HG02970 (cell line): ENCODE results near the gene RPS14.
"Not testable (repeated sequence)": the region's sequence is repeated elsewhere in the genome, so short reads cannot be mapped to it uniquely, and the experiment has no call there.

ENCODE experiments used
- ATAC-seq: cut with Tn5 transposase; IDR thresholded peaks from one replicate; pipeline ENCODE4 v1.9.1; 2021; ENCODE audit warnings: mild to moderate bottlenecking, moderate library complexity, moderate number of reproducible peaks; ENCODE audit not compliant: unreplicated experiment, low FRiP score

The RPS14 gene

GRCh38 chr5:150481972-150482406, 32.5 kb upstream of the RPS14 start:
- ATAC-seq = no peak

- no peak for ATAC-seq
Observed at GRCh38 chr5:150481708-150481965, 32.1 kb upstream of the RPS14 start.

GRCh38 chr5:150479416-150479815, 29.9 kb upstream of the RPS14 start:
- ATAC-seq = no peak

- ATAC-seq = not testable (repeated sequence)
Observed at GRCh38 chr5:150476568-150476967, 27.0 kb upstream of the RPS14 start.

GRCh38 chr5:150473673-150474358, 24.3 kb upstream of the RPS14 start:
- no peak for ATAC-seq

- no peak for ATAC-seq
Observed at GRCh38 chr5:150469718-150470469, 20.4 kb upstream of the RPS14 start.

- no peak for ATAC-seq
Observed at GRCh38 chr5:150468206-150468605, 18.7 kb upstream of the RPS14 start.

GRCh38 chr5:150465927-150466326, 16.4 kb upstream of the RPS14 start:
- ATAC-seq = no peak

- no peak for ATAC-seq
Observed at GRCh38 chr5:150464554-150465012, 15.0 kb upstream of the RPS14 start.

- peak; percentile 56 for ATAC-seq
Observed at GRCh38 chr5:150461231-150461630, 11.7 kb upstream of the RPS14 start.

GRCh38 chr5:150460781-150461180, 11.2 kb upstream of the RPS14 start:
- no peak for ATAC-seq

- peak; percentile 44 for ATAC-seq
Observed at GRCh38 chr5:150458802-150459557, 9.4 kb upstream of the RPS14 start.

GRCh38 chr5:150457562-150458240, 8.2 kb upstream of the RPS14 start:
- ATAC-seq = no peak

- ATAC-seq = no peak
Observed at GRCh38 chr5:150457121-150457520, 7.6 kb upstream of the RPS14 start.

GRCh38 chr5:150454492-150455229, 5.1 kb upstream of the RPS14 start:
- no peak for ATAC-seq

GRCh38 chr5:150454027-150454426, 4.5 kb upstream of the RPS14 start:
- ATAC-seq = not testable (repeated sequence)

GRCh38 chr5:150452914-150453313, 3.4 kb upstream of the RPS14 start:
- ATAC-seq = no peak

- ATAC-seq = no peak
Observed at GRCh38 chr5:150451594-150451993, 2.1 kb upstream of the RPS14 start.

GRCh38 chr5:150448952-150449516, 505 bp downstream of the RPS14 start:
- ATAC-seq = no peak

GRCh38 chr5:150448334-150448733, 1.2 kb downstream of the RPS14 start:
- ATAC-seq = no peak
